Parathyroid adenoma (tissue), 2 donors: ENCODE measurements around the gene ARL13A.

ENCODE experiments used
- H2AFZ ChIP-seq: fragments of 300-600 bp; sonication (generic); one replicate; pipeline ENCODE4 v1.7.0; 2017; ENCODE audit warnings: antibody characterized with exemption, mild to moderate bottlenecking
- H3K27ac ChIP-seq: fragments of 300-600 bp; sonication (generic); one replicate; pipeline ENCODE4 v1.7.0; 2017
- H3K27me3 ChIP-seq: fragments of 300-600 bp; sonication (generic); one replicate; pipeline ENCODE4 v1.7.0; 2017; ENCODE audit warnings: low read length; ENCODE audit not compliant: control insufficient read depth, insufficient read depth
- H3K36me3 ChIP-seq: fragments of 300-600 bp; sonication (generic); one replicate; pipeline ENCODE4 v1.7.0; 2017; ENCODE audit warnings: low read length; ENCODE audit not compliant: control insufficient read depth, insufficient read depth
- H3K4me1 ChIP-seq: fragments of 300-600 bp; sonication (generic); one replicate; pipeline ENCODE4 v1.7.0; 2017; ENCODE audit warnings: control low read depth
- H3K4me2 ChIP-seq: fragments of 300-600 bp; sonication (generic); one replicate; pipeline ENCODE4 v1.7.0; 2017; ENCODE audit warnings: low read length
- H3K4me3 ChIP-seq: fragments of 300-600 bp; sonication (generic); one replicate; pipeline ENCODE4 v1.7.0; 2017; ENCODE audit warnings: low read depth, low read length
- H3K79me2 ChIP-seq: fragments of 300-600 bp; sonication (generic); one replicate; pipeline ENCODE4 v1.7.0; 2017; ENCODE audit warnings: control low read depth
- H3K9ac ChIP-seq: fragments of 300-600 bp; sonication (generic); one replicate; pipeline ENCODE4 v1.7.0; 2017; ENCODE audit warnings: mild to moderate bottlenecking
- H3K9me3 ChIP-seq: fragments of 300-600 bp; sonication (generic); one replicate; pipeline ENCODE4 v1.7.0; 2017; ENCODE audit warnings: low read length; ENCODE audit not compliant: control insufficient read depth
- TF ChIP-seq, protein P1 (sequence below): fragments of 300-600 bp; sonication (generic); IDR thresholded peaks from one replicate; pipeline ENCODE4 v1.7.0; 2017; ENCODE audit warnings: antibody characterized with exemption, mild to moderate bottlenecking
- donor health status: primary hyperparathyroidism.

Gene ARL13A

DNA sequence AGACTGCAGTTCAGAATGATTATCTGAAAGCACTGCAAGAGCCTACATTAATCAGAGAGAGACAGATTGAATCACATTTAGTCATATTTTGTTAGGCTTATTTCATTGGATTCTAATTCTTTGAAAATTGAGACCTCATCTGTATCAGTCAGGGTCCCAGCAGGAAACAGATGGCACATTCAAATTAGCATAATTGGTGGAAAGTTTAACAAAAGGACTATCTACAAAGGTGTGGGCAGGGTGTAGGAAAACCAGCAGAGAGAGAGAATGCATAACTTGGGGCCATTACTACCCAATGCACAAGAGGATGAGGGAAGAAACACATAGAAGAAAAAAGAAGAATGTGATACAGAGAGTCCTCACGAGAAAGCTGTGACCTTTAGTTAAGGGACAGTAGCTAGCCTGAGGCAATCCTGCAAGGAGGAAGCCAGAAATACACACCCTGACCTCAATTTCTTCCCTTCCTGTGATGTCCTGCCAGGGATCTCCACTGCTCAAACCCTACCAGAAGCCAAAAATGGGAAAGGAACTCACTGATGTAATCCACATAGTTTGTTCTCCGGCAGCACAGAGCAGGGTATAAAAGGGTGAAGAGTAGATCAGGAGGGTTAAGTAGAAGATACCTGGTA is 23.1 kb upstream of the ARL13A start:
- H3K9me3 ChIP-seq, result no peaks in the 10 kb centered on the region
- no peak overlapping the region for H3K9ac ChIP-seq
- no peaks in the 10 kb centered on the region for H3K4me1 ChIP-seq
- H3K27me3 ChIP-seq, result no peaks in the 10 kb centered on the region
- H3K4me3 ChIP-seq, result no peak overlapping the region
- no peaks in the 10 kb centered on the region for H3K36me3 ChIP-seq
- no peak overlapping the region for H2AFZ ChIP-seq
- H3K27ac ChIP-seq, result no peak overlapping the region
- TF ChIP-seq, protein P1, sequence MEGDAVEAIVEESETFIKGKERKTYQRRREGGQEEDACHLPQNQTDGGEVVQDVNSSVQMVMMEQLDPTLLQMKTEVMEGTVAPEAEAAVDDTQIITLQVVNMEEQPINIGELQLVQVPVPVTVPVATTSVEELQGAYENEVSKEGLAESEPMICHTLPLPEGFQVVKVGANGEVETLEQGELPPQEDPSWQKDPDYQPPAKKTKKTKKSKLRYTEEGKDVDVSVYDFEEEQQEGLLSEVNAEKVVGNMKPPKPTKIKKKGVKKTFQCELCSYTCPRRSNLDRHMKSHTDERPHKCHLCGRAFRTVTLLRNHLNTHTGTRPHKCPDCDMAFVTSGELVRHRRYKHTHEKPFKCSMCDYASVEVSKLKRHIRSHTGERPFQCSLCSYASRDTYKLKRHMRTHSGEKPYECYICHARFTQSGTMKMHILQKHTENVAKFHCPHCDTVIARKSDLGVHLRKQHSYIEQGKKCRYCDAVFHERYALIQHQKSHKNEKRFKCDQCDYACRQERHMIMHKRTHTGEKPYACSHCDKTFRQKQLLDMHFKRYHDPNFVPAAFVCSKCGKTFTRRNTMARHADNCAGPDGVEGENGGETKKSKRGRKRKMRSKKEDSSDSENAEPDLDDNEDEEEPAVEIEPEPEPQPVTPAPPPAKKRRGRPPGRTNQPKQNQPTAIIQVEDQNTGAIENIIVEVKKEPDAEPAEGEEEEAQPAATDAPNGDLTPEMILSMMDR, result no peak
- H3K79me2 ChIP-seq, result no peaks in the 10 kb centered on the region
- H3K4me2 ChIP-seq, result no peak overlapping the region

DNA sequence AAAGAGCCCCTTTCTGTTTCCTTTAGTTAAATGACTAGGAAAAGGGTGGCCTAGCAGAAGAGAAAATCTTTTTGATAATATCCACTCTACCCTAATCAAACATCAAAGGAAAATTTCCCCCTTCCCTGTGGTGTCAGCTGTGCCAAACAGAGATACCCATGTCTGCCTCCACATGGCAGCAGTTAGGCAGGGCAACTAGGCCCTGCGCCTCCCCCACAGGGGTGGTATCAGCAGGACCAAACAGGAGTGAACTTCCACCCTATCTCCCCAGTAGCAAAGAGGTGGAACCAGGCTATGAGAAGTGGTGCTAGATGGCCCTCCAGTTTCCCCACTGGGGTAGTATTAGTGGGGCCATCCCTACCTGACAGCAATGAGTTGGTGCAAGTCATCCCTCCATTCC is 21.0 kb upstream of the ARL13A start:
- Histone ChIP-seq H3K79me2 (no peaks in the 10 kb centered on the region), H3K9ac (no peak overlapping the region), H3K9me3 (no peaks in the 10 kb centered on the region), H3K27ac (no peak overlapping the region), H3K4me3 (no peak overlapping the region), H3K4me2 (no peak overlapping the region), H3K36me3 (no peaks in the 10 kb centered on the region), H2AFZ (no peak overlapping the region), H3K27me3 (no peaks in the 10 kb centered on the region), H3K4me1 (no peaks in the 10 kb centered on the region)
- TF ChIP-seq, protein P1, result no peak

GRCh38 chrX:100962811-100963210 is 6.7 kb upstream of the ARL13A start:
- H2AFZ ChIP-seq, result no peak overlapping the region
- no peak overlapping the region for H3K27ac ChIP-seq
- H3K4me2 ChIP-seq, result no peak overlapping the region
- no peaks in the 10 kb centered on the region for H3K27me3 ChIP-seq
- H3K9me3 ChIP-seq, result no peaks in the 10 kb centered on the region
- H3K36me3 ChIP-seq, result no peaks in the 10 kb centered on the region
- TF ChIP-seq, protein P1, result no peak
- H3K9ac ChIP-seq, result no peak overlapping the region
- H3K79me2 ChIP-seq, result no peaks in the 10 kb centered on the region
- H3K4me1 ChIP-seq, result no peaks in the 10 kb centered on the region
- no peak overlapping the region for H3K4me3 ChIP-seq

GRCh38 chrX:100964362-100964761 is 5.1 kb upstream of the ARL13A start:
- Histone ChIP-seq H3K9ac (no peak overlapping the region), H3K4me2 (no peak overlapping the region), H3K27me3 (no peaks in the 10 kb centered on the region), H3K79me2 (no peaks in the 10 kb centered on the region), H3K4me1 (no peaks in the 10 kb centered on the region), H3K4me3 (no peak overlapping the region), H3K9me3 (no peaks in the 10 kb centered on the region), H3K27ac (no peak overlapping the region), H2AFZ (no peak overlapping the region), H3K36me3 (no peaks in the 10 kb centered on the region)
- TF ChIP-seq, protein P1, result no peak

GRCh38 chrX:100969936-100970335 is 428 bp downstream of the ARL13A start:
- Histone ChIP-seq H3K27ac (no peak overlapping the region), H3K4me1 (no peaks in the 10 kb centered on the region), H3K9me3 (no peaks in the 10 kb centered on the region), H3K4me2 (no peak overlapping the region), H3K27me3 (no peaks in the 10 kb centered on the region), H3K4me3 (no peak overlapping the region), H3K79me2 (no peaks in the 10 kb centered on the region), H3K36me3 (no peaks in the 10 kb centered on the region), H2AFZ (no peak overlapping the region), H3K9ac (no peak overlapping the region)
- TF ChIP-seq, protein P1, result no peak
